ENCODE results near the gene ING1. TPM values are rescaled to one million over a fixed set of nuclear protein-coding genes. Genes with fewer than 3 reads are reported as not detected.
"Not testable (repeated sequence)": the region's sequence is repeated elsewhere in the genome, so short reads cannot be mapped to it uniquely, and the experiment has no call there.

The ING1 gene
- total and polyA plus RNA-seq, 12 donors, result 4.3 to 28.6 (median 8.9) TPM

GRCh38 chr13:110722971-110723370 is 9.5 kb downstream of the ING1 start:
- Histone ChIP-seq H3K36me3 (replicated peaks in 1 of 2) (no peaks in the 10 kb centered on the region), H3K27ac (no peak overlapping the region), H3K27me3 (no peaks in the 10 kb centered on the region), H3K4me1 (replicated peaks in 1 of 2) (peaks cover 0 to 5% of the 10 kb centered on the region in 2 donors), H3K9me3 (replicated peaks in 1 of 3) (no peaks in the 10 kb centered on the region), H3K4me3 (no peak overlapping the region)
- WGBS, 4 donors, result 65 to 66% (median 66%) methylated on average over 5 of the region's 5 CpGs
- no peak for TF ChIP-seq CTCF (IDR thresholded peaks at IDR 0.05)
- no peak for TF ChIP-seq POLR2A (IDR thresholded peaks at IDR 0.05)
- no peak for DNase-seq
- intact Hi-C loops (cut with DNase I), result loop anchor here in 1 of 2 donors (10.0 kb wide), 1 partner anchor 92 kb away; no protein-coding TSS in a partner anchor

- DNase-seq, result no peak
- 56 to 63% (median 59%) methylated on average over 8 of the region's 8 CpGs for WGBS, 4 donors
- intact Hi-C loops (cut with DNase I), result loop anchor here in 1 of 2 donors (10.0 kb wide), 1 partner anchor 91 kb away; no protein-coding TSS in a partner anchor
- H3K9me3 ChIP-seq (replicated peaks in 1 of 3), result no peaks in the 10 kb centered on the region
- H3K27me3 ChIP-seq, result no peaks in the 10 kb centered on the region
- no peak overlapping the region for H3K27ac ChIP-seq
- no peak overlapping the region for H3K4me3 ChIP-seq
- no peak for TF ChIP-seq POLR2A (IDR thresholded peaks at IDR 0.05)
- TF ChIP-seq CTCF (IDR thresholded peaks at IDR 0.05), result no peak
- H3K36me3 ChIP-seq (replicated peaks in 1 of 2), result no peaks in the 10 kb centered on the region
- no peaks in the 10 kb centered on the region for H3K4me1 ChIP-seq (replicated peaks in 1 of 2)
These were observed 10.1 kb downstream of the ING1 start for GRCh38 chr13:110723598-110723997.

- 94 to 100% (median 95%) methylated on average over 6 of the region's 6 CpGs for WGBS, 4 donors
- H3K4me1 ChIP-seq (replicated peaks in 1 of 2); H3K9me3 ChIP-seq (replicated peaks in 1 of 3); H3K27ac ChIP-seq; H3K4me3 ChIP-seq; H3K27me3 ChIP-seq; H3K36me3 ChIP-seq (replicated peaks in 1 of 2); DNase-seq: not testable (repeated sequence)
- intact Hi-C loops (cut with DNase I), result loop anchor here in 1 of 2 donors (10.0 kb wide), 1 partner anchor 89 kb away; no protein-coding TSS in a partner anchor
These were observed 12.7 kb downstream of the ING1 start for GRCh38 chr13:110726153-110726552.

GRCh38 chr13:110726726-110727125 is 13.2 kb downstream of the ING1 start:
- no peaks in the 10 kb centered on the region for H3K4me1 ChIP-seq (replicated peaks in 1 of 2)
- no peaks in the 10 kb centered on the region for H3K36me3 ChIP-seq (replicated peaks in 1 of 2)
- intact Hi-C loops (cut with DNase I), result loop anchor here in 1 of 2 donors (10.0 kb wide), 1 partner anchor 88 kb away; no protein-coding TSS in a partner anchor
- H3K4me3 ChIP-seq, result no peak overlapping the region
- no peaks in the 10 kb centered on the region for H3K27me3 ChIP-seq
- TF ChIP-seq CTCF (IDR thresholded peaks at IDR 0.05) (no peak), POLR2A (IDR thresholded peaks at IDR 0.05) (no peak)
- no peaks in the 10 kb centered on the region for H3K9me3 ChIP-seq (replicated peaks in 1 of 3)
- no peak overlapping the region for H3K27ac ChIP-seq
- DNase-seq, result no peak
- 84 to 88% (median 87%) methylated on average over 9 of the region's 9 CpGs for WGBS, 4 donors

GRCh38 chr13:110731072-110731471 is 17.6 kb downstream of the ING1 start:
- intact Hi-C loops (cut with DNase I), result no loop called here
- Histone ChIP-seq H3K4me1 (replicated peaks in 1 of 2) (no peaks in the 10 kb centered on the region), H3K9me3 (replicated peaks in 1 of 3) (no peaks in the 10 kb centered on the region), H3K27ac (no peak overlapping the region), H3K27me3 (no peaks in the 10 kb centered on the region), H3K36me3 (replicated peaks in 1 of 2) (no peaks in the 10 kb centered on the region), H3K4me3 (no peak overlapping the region)
- no peak for TF ChIP-seq POLR2A (IDR thresholded peaks at IDR 0.05)
- no peak for TF ChIP-seq CTCF (IDR thresholded peaks at IDR 0.05)
- DNase-seq, result no peak
- WGBS, 4 donors, result 95 to 98% (median 96%) methylated on average over 3 of the region's 3 CpGs

Data from adrenal gland (tissue), 12 donors.